HG03280 (cell line): ENCODE results near the gene WWC1.

Experiments used
- ATAC-seq: cut with Tn5 transposase; IDR thresholded peaks from one replicate; pipeline ENCODE4 v1.9.1; 2021; ENCODE audit warnings: mild to moderate bottlenecking, moderate library complexity; ENCODE audit not compliant: unreplicated experiment

WWC1 gene

GRCh38 chr5:168291342-168291963, at the start of gene WWC1:
Gene WWC1 (plus strand): TSS chr5:168291645. CDS start chr5:168292153, 508 bp downstream.
- ATAC-seq: peak; percentile 73

GRCh38 chr5:168244838-168245559, 46.4 kb upstream of the WWC1 start:
- no peak for ATAC-seq

GRCh38 chr5:168249923-168250322, 41.5 kb upstream of the WWC1 start:
- no peak for ATAC-seq

- ATAC-seq: no peak
Observed at GRCh38 chr5:168251259-168251658, 40.2 kb upstream of the WWC1 start.

GRCh38 chr5:168254013-168254693, 37.3 kb upstream of the WWC1 start:
- ATAC-seq: no peak

GRCh38 chr5:168260353-168261226, 30.9 kb upstream of the WWC1 start:
- no peak for ATAC-seq

- no peak for ATAC-seq
Observed at GRCh38 chr5:168261227-168261571, 30.2 kb upstream of the WWC1 start.

GRCh38 chr5:168262042-168262743, 29.3 kb upstream of the WWC1 start:
- no peak for ATAC-seq

- no peak for ATAC-seq
Observed at GRCh38 chr5:168263121-168263520, 28.3 kb upstream of the WWC1 start.

- ATAC-seq: no peak
Observed at GRCh38 chr5:168266016-168266415, 25.4 kb upstream of the WWC1 start.

GRCh38 chr5:168268949-168269936, 22.2 kb upstream of the WWC1 start:
- peak; percentile 82 for ATAC-seq

GRCh38 chr5:168269937-168270330, 21.5 kb upstream of the WWC1 start:
- peak; percentile 54 for ATAC-seq

GRCh38 chr5:168270476-168270875, 21.0 kb upstream of the WWC1 start:
- ATAC-seq: no peak

- no peak for ATAC-seq
Observed at GRCh38 chr5:168273056-168273980, 18.1 kb upstream of the WWC1 start.

GRCh38 chr5:168274406-168274805, 17.0 kb upstream of the WWC1 start:
- ATAC-seq: no peak

- no peak for ATAC-seq
Observed at GRCh38 chr5:168275940-168276339, 15.5 kb upstream of the WWC1 start.

GRCh38 chr5:168282120-168282519, 9.3 kb upstream of the WWC1 start:
- no peak for ATAC-seq

- no peak for ATAC-seq
Observed at GRCh38 chr5:168284809-168285208, 6.6 kb upstream of the WWC1 start.
